HG03039 (cell line): ENCODE measurements around the gene EIF4A3.

Experiments
- ATAC-seq: cut with Tn5 transposase; IDR thresholded peaks from one replicate; pipeline ENCODE4 v1.9.1; 2021; ENCODE audit warnings: mild to moderate bottlenecking, moderate library complexity; ENCODE audit not compliant: unreplicated experiment

EIF4A3 gene

GRCh38 chr17:80114758-80115157 is 32.2 kb downstream of the EIF4A3 start:
- ATAC-seq = no peak

- no peak for ATAC-seq
Measured at GRCh38 chr17:80113033-80113484, 33.9 kb downstream of the EIF4A3 start.

GRCh38 chr17:80112471-80113032 is 34.4 kb downstream of the EIF4A3 start:
- no peak for ATAC-seq

GRCh38 chr17:80111702-80112470 is 35.0 kb downstream of the EIF4A3 start:
- ATAC-seq = no peak

GRCh38 chr17:80110927-80111701 is 35.8 kb downstream of the EIF4A3 start:
- no peak for ATAC-seq

GRCh38 chr17:80110447-80110812 is 36.5 kb downstream of the EIF4A3 start:
- no peak for ATAC-seq

GRCh38 chr17:80109713-80110446 is 37.0 kb downstream of the EIF4A3 start:
- no peak for ATAC-seq

- no peak for ATAC-seq
Measured at GRCh38 chr17:80109066-80109660, 37.8 kb downstream of the EIF4A3 start.

GRCh38 chr17:80108036-80108971 is 38.6 kb downstream of the EIF4A3 start:
- ATAC-seq = no peak

GRCh38 chr17:80107231-80108021 is 39.5 kb downstream of the EIF4A3 start:
- ATAC-seq = no peak

GRCh38 chr17:80106751-80107150 is 40.2 kb downstream of the EIF4A3 start:
- ATAC-seq = no peak

GRCh38 chr17:80106176-80106575 is 40.8 kb downstream of the EIF4A3 start:
- no peak for ATAC-seq

- ATAC-seq = no peak
Measured at GRCh38 chr17:80105762-80106161, 41.2 kb downstream of the EIF4A3 start.

- no peak for ATAC-seq
Measured at GRCh38 chr17:80104956-80105375, 42.0 kb downstream of the EIF4A3 start.

- no peak for ATAC-seq
Measured at GRCh38 chr17:80104321-80104955, 42.5 kb downstream of the EIF4A3 start.

- no peak for ATAC-seq
Measured at GRCh38 chr17:80103449-80104085, 43.4 kb downstream of the EIF4A3 start.

GRCh38 chr17:80102664-80103448 is 44.1 kb downstream of the EIF4A3 start:
- ATAC-seq = no peak
